H9 (cell line): ENCODE results near the gene ERCC8. TPM values are rescaled to one million over a fixed set of nuclear protein-coding genes. Genes with fewer than 3 reads are reported as not detected.

ENCODE experiments used
- DNase-seq: peaks from one replicate; pipeline ENCODE4 v3.0.0-alpha.2; 2017
- H2AFZ ChIP-seq: one replicate; pipeline ENCODE4 v1.6.1; 2013; ENCODE audit warnings: mild to moderate bottlenecking, low read length, control low read depth, moderate library complexity
- H2AK5ac ChIP-seq: 2 replicates; pipeline ENCODE4 v1.6.1; 2013; ENCODE audit warnings: low read length, control low read depth, mixed read lengths; ENCODE audit not compliant: insufficient read length
- H2BK120ac ChIP-seq: one replicate; pipeline ENCODE4 v1.6.1; 2013; ENCODE audit warnings: low read depth, mild to moderate bottlenecking, low read length, control low read depth, inconsistent platforms; ENCODE audit not compliant: poor library complexity, severe bottlenecking
- H2BK12ac ChIP-seq: 2 replicates; pipeline ENCODE4 v1.6.1; 2013; ENCODE audit warnings: low read length, control low read depth, mixed read lengths, low read depth; ENCODE audit not compliant: insufficient read length
- H2BK15ac ChIP-seq: 2 replicates; pipeline ENCODE4 v1.6.1; 2013; ENCODE audit warnings: low read depth, low read length, control low read depth
- H2BK20ac ChIP-seq: one replicate; pipeline ENCODE4 v1.6.1; 2013; ENCODE audit warnings: low read depth, mild to moderate bottlenecking, low read length, control low read depth, inconsistent platforms; ENCODE audit not compliant: poor library complexity, severe bottlenecking
- H2BK5ac ChIP-seq: 2 replicates; pipeline ENCODE4 v1.6.1; 2013; ENCODE audit warnings: low read length, control low read depth, mixed read lengths; ENCODE audit not compliant: insufficient read length
- H3K14ac ChIP-seq: 2 replicates; pipeline ENCODE4 v1.6.1; 2013; ENCODE audit warnings: low read length, control low read depth; ENCODE audit not compliant: insufficient read depth
- H3K18ac ChIP-seq: 2 replicates; pipeline ENCODE4 v1.6.1; 2013; ENCODE audit warnings: low read depth, mild to moderate bottlenecking, mixed read lengths, low read length, control low read depth; ENCODE audit not compliant: insufficient read length
- H3K23ac ChIP-seq: 2 replicates; pipeline ENCODE4 v1.6.1; 2013; ENCODE audit warnings: low read length, control low read depth, mixed read lengths, low read depth; ENCODE audit not compliant: insufficient read length
- H3K23me2 ChIP-seq: 2 replicates; pipeline ENCODE4 v1.6.1; 2013; ENCODE audit warnings: low read depth, mild to moderate bottlenecking, mixed read lengths, low read length, control low read depth; ENCODE audit not compliant: insufficient read length, poor library complexity, severe bottlenecking
- H3K27ac ChIP-seq: 2 replicates; pipeline ENCODE4 v1.5.1; 2013; ENCODE audit warnings: low read length, control low read depth, mixed read lengths, low read depth; ENCODE audit not compliant: insufficient read length
- H3K27me3 ChIP-seq: 2 replicates; pipeline ENCODE4 v1.6.1; 2013; ENCODE audit warnings: low read length, control low read depth, inconsistent platforms; ENCODE audit not compliant: insufficient read depth
- H3K4ac ChIP-seq: 2 replicates; pipeline ENCODE4 v1.6.1; 2013; ENCODE audit warnings: low read depth, mild to moderate bottlenecking, control low read depth, inconsistent platforms, low read length, moderate library complexity
- H3K4me1 ChIP-seq: 2 replicates; pipeline ENCODE4 v1.6.1; 2013; ENCODE audit warnings: low read length, control low read depth, inconsistent platforms; ENCODE audit not compliant: insufficient read depth
- H3K4me2 ChIP-seq: 2 replicates; pipeline ENCODE4 v1.6.1; 2013; ENCODE audit warnings: low read length, control low read depth, mixed read lengths; ENCODE audit not compliant: insufficient read length, insufficient read depth
- H3K56ac ChIP-seq: 2 replicates; pipeline ENCODE4 v1.6.1; 2013; ENCODE audit warnings: low read depth, mild to moderate bottlenecking, mixed read lengths, low read length, control low read depth; ENCODE audit not compliant: insufficient read length
- H3K79me1 ChIP-seq: 2 replicates; pipeline ENCODE4 v1.6.1; 2013; ENCODE audit warnings: low read depth, mild to moderate bottlenecking, moderate library complexity, low read length, control low read depth, inconsistent platforms; ENCODE audit not compliant: insufficient read depth, poor library complexity, severe bottlenecking
- H3K79me2 ChIP-seq: 2 replicates; pipeline ENCODE4 v1.6.1; 2013; ENCODE audit warnings: low read length, control low read depth, inconsistent platforms; ENCODE audit not compliant: insufficient read depth
- H3K9ac ChIP-seq: 2 replicates; pipeline ENCODE4 v1.6.1; 2013; ENCODE audit warnings: low read length, control low read depth, mixed read lengths; ENCODE audit not compliant: insufficient read length; ENCODE audit errors: extremely low read depth
- H3K9me3 ChIP-seq: one replicate; pipeline ENCODE4 v1.6.1; 2013; ENCODE audit warnings: low read depth, low read length, inconsistent platforms; ENCODE audit not compliant: control insufficient read depth
- H3T11ph ChIP-seq: one replicate; pipeline ENCODE4 v1.6.1; 2013; ENCODE audit warnings: mild to moderate bottlenecking, low read length, control low read depth, inconsistent platforms
- H4K20me1 ChIP-seq: one replicate; pipeline ENCODE4 v1.6.1; 2013; ENCODE audit not compliant: control insufficient read depth, insufficient read length, insufficient read depth
- H4K5ac ChIP-seq: 2 replicates; pipeline ENCODE4 v1.6.1; 2013; ENCODE audit warnings: low read depth, mild to moderate bottlenecking, mixed read lengths, low read length, control low read depth; ENCODE audit not compliant: insufficient read length
- H4K8ac ChIP-seq: replicated peaks from 2 replicates; pipeline ENCODE4 v1.6.1; 2013; ENCODE audit warnings: low read length, control low read depth, mixed read lengths, low read depth; ENCODE audit not compliant: insufficient read length
- H4K91ac ChIP-seq: 2 replicates; pipeline ENCODE4 v1.6.1; 2013; ENCODE audit warnings: low read depth, mild to moderate bottlenecking, moderate library complexity, mixed read lengths, low read length, control low read depth; ENCODE audit not compliant: insufficient read length
- H3K27ac Mint-ChIP-seq, 3 experiments: 2 replicates in 2 of 3; 3 replicates in 1 of 3; pipeline ENCODE4 v1.8.0; 2020 to 2021; ENCODE audit warnings: mixed read lengths in 3 of 3, mild to moderate bottlenecking in 1 of 3, moderate library complexity in 1 of 3
- H3K27me3 Mint-ChIP-seq: 2 replicates; pipeline ENCODE4 v1.8.0; 2021; ENCODE audit warnings: low read depth, mild to moderate bottlenecking, moderate library complexity, mixed read lengths
- H3K36me3 Mint-ChIP-seq, 3 experiments: 2 replicates in 2 of 3; 3 replicates in 1 of 3; pipeline ENCODE4 v1.8.0; 2020 to 2021; ENCODE audit warnings: low read depth in 3 of 3, mixed read lengths in 3 of 3; ENCODE audit not compliant: insufficient read depth in 1 of 3
- H3K4me1 Mint-ChIP-seq, 2 experiments: 2 replicates each; pipeline ENCODE4 v1.8.0; 2020; ENCODE audit warnings: mixed read lengths in 2 of 2
- H3K4me3 Mint-ChIP-seq, 2 experiments: 2 replicates in 1 of 2; 3 replicates in 1 of 2; pipeline ENCODE4 v1.8.0; 2020 to 2021; ENCODE audit warnings: mild to moderate bottlenecking in 2 of 2, mixed read lengths in 2 of 2, moderate library complexity in 1 of 2
- H3K9me3 Mint-ChIP-seq, 2 experiments: 2 replicates in 1 of 2; 3 replicates in 1 of 2; pipeline ENCODE4 v1.8.0; 2020; ENCODE audit warnings: mild to moderate bottlenecking in 2 of 2, mixed read lengths in 2 of 2, moderate library complexity in 1 of 2
- total RNA-seq: library from RNA; stranded (reverse); gene quantifications from 2 replicates; pipeline ENCODE4 v1.2.1, GENCODE V29; 2021
- TF ChIP-seq, protein P1 (sequence below): fragments of 200-600 bp; sonication (generic); conservative IDR thresholded peaks from 3 replicates; pipeline ENCODE4 v1.8.0; 2021; ENCODE audit warnings: antibody characterized with exemption, mild to moderate bottlenecking

Gene ERCC8
- total RNA-seq, 1 experiment from 2014 or later = 18.0 TPM

DNA sequence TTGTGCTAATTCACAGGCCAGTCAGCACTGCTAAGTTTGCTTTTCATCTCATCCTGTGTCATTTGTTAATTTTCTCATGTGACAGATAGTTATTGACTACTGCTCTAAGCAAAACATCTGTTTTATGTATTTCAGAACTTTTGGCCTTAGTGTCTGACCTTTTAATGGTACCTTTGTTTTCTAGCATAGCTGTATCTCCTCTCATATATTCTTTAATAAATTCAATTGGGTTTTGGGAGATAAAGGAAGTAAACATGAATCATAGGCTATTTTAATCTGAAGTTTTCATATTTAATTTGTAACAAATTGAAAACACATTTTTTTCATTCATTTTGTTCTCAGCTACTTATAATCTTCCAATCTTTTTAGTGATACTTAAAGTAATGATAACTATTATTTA, 13.2 kb upstream of the ERCC8 start:
- H3K9ac ChIP-seq = no peak overlapping the region
- no peak overlapping the region for H4K91ac ChIP-seq
- H3K79me1 ChIP-seq = peaks cover 7% of the 10 kb centered on the region
- H3K79me2 ChIP-seq = 0 out of 2 replicates have a peak, but pooled peaks cover 1% of the 10 kb centered on the region
- no peaks in the 10 kb centered on the region for H3K4me1 ChIP-seq
- TF ChIP-seq, protein P1, sequence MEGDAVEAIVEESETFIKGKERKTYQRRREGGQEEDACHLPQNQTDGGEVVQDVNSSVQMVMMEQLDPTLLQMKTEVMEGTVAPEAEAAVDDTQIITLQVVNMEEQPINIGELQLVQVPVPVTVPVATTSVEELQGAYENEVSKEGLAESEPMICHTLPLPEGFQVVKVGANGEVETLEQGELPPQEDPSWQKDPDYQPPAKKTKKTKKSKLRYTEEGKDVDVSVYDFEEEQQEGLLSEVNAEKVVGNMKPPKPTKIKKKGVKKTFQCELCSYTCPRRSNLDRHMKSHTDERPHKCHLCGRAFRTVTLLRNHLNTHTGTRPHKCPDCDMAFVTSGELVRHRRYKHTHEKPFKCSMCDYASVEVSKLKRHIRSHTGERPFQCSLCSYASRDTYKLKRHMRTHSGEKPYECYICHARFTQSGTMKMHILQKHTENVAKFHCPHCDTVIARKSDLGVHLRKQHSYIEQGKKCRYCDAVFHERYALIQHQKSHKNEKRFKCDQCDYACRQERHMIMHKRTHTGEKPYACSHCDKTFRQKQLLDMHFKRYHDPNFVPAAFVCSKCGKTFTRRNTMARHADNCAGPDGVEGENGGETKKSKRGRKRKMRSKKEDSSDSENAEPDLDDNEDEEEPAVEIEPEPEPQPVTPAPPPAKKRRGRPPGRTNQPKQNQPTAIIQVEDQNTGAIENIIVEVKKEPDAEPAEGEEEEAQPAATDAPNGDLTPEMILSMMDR = no peak
- H3K56ac ChIP-seq = no peak overlapping the region
- H3T11ph ChIP-seq = no peak overlapping the region
- no peak overlapping the region for H2BK5ac ChIP-seq
- H3K4me2 ChIP-seq = no peak overlapping the region
- Mint-ChIP-seq H3K36me3 (peaks cover 0 to 14% (median 12%) of the 10 kb centered on the region in 3 experiments; a peak in 5 of 7 replicates), H3K4me3 (no peak overlapping the region), H3K27me3 (no peaks in the 10 kb centered on the region), H3K27ac (no peak overlapping the region), H3K9me3 (peaks cover 9 to 15% of the 10 kb centered on the region in 2 experiments; a peak in 4 of 5 replicates), H3K4me1 (peaks cover 0 to 6% of the 10 kb centered on the region in 2 experiments; a peak in 1 of 4 replicates)
- H3K27me3 ChIP-seq = no peaks in the 10 kb centered on the region
- no peak overlapping the region for H3K23ac ChIP-seq
- H3K23me2 ChIP-seq = no peaks in the 10 kb centered on the region
- DNase-seq = no peak
- H3K9me3 ChIP-seq = no peaks in the 10 kb centered on the region
- H2BK15ac ChIP-seq = no peak overlapping the region
- no peaks in the 10 kb centered on the region for H4K20me1 ChIP-seq
- no peak overlapping the region for H3K18ac ChIP-seq
- H3K27ac ChIP-seq = no peak overlapping the region
- no peak overlapping the region for H3K14ac ChIP-seq
- no peak overlapping the region for H2BK120ac ChIP-seq
- no peak overlapping the region for H3K4ac ChIP-seq
- no peak overlapping the region for H4K5ac ChIP-seq
- H2AFZ ChIP-seq = no peak overlapping the region
- H4K8ac ChIP-seq = no peak overlapping the region
- H2BK20ac ChIP-seq = no peak overlapping the region
- H2AK5ac ChIP-seq = no peak overlapping the region
- no peak overlapping the region for H2BK12ac ChIP-seq
